Measurements from ENCODE around the gene NUBPL.

NUBPL gene

DNA sequence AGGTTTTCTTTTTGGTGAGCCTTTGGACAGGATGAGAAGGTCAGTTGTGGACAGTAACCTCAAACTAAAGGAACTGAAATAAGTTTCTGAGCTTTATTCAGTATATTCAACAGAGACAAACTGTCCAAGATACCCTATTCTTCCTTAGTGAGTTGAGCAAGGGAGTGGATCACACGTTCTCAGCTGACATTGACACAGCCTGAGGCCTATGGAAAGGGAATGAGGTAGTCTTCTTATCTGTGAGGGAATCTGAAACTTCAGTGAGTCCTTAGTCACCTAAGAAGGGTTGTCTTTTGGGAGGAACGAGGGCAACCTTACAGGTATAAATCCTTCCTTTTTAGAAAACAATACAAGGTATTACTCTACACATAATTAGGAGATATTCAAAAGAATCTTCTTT lies 5.0 kb upstream of the NUBPL start:
- Histone ChIP-seq H3K79me2 (ENCODE audit: low read length) (no peaks in the 10 kb centered on the region), H3K9ac (ENCODE audit: low read length) (no peak overlapping the region), H3K4me2 (ENCODE audit: low read depth, low read length) (no peak overlapping the region), H3K4me3 (ENCODE audit: low read length) (no peak overlapping the region), H2AFZ (ENCODE audit: low read length) (no peak overlapping the region), H3K9me2 (replicated peaks; ENCODE audit: insufficient read depth, low read length) (no peaks in the 10 kb centered on the region), H3K27ac (ENCODE audit: low read length) (no peak overlapping the region), H3K9me3 (replicated peaks; ENCODE audit: insufficient read depth, low read length) (no peaks in the 10 kb centered on the region), H3K4me1 (ENCODE audit: low read length) (0 out of 2 replicates have a peak, but pooled peaks cover 3% of the 10 kb centered on the region), H4K20me1 (ENCODE audit: insufficient read depth, low read length) (no peaks in the 10 kb centered on the region), H3K27me3 (replicated peaks; ENCODE audit: insufficient read depth, low read length) (no peaks in the 10 kb centered on the region), H3F3A (ENCODE audit: insufficient read depth, low read length) (no peaks in the 10 kb centered on the region), H3K36me3 (replicated peaks; ENCODE audit: insufficient read depth, low read length) (no peaks in the 10 kb centered on the region)
- DNase-seq: no peak
- TF ChIP-seq, protein P1, sequence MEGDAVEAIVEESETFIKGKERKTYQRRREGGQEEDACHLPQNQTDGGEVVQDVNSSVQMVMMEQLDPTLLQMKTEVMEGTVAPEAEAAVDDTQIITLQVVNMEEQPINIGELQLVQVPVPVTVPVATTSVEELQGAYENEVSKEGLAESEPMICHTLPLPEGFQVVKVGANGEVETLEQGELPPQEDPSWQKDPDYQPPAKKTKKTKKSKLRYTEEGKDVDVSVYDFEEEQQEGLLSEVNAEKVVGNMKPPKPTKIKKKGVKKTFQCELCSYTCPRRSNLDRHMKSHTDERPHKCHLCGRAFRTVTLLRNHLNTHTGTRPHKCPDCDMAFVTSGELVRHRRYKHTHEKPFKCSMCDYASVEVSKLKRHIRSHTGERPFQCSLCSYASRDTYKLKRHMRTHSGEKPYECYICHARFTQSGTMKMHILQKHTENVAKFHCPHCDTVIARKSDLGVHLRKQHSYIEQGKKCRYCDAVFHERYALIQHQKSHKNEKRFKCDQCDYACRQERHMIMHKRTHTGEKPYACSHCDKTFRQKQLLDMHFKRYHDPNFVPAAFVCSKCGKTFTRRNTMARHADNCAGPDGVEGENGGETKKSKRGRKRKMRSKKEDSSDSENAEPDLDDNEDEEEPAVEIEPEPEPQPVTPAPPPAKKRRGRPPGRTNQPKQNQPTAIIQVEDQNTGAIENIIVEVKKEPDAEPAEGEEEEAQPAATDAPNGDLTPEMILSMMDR (IDR thresholded peaks at IDR 0.05; ENCODE audit: low read length): no peak
- TF ChIP-seq EZH2 (optimal IDR thresholded peaks at IDR 0.05; ENCODE audit: low read depth, low read length) (no peak), EZH2phosphoT487 (IDR thresholded peaks at IDR 0.05; ENCODE audit: low read length) (no peak)

DNA sequence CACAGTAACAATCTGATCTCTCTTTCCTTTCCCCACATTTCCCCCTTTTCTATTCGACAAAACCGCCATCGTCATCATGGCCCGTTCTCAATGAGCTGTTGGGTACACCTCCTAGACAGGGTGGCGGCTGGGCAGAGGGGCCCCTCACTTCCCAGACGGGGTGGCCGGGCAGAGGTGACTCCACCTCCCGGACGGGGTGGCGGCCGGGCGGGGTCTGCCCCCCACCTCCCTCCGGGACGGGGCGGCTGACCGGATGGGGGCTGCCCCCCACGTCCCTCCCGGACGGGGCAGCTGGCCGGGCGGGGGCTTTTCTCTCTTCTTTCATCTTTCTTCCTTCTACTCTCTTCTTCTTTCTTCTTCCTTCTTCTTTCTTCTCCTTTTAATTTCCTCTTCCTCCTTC lies 1.3 kb upstream of the NUBPL start:
- H3K9me2 ChIP-seq (replicated peaks; ENCODE audit: insufficient read depth, low read length): no peaks in the 10 kb centered on the region
- H3K4me1 ChIP-seq (ENCODE audit: low read length): 0 out of 2 replicates have a peak, but pooled peaks cover 3% of the 10 kb centered on the region
- H3K4me3 ChIP-seq (ENCODE audit: low read length): no peak overlapping the region
- no peak overlapping the region for H3K4me2 ChIP-seq (ENCODE audit: low read depth, low read length)
- H3K27ac ChIP-seq (ENCODE audit: low read length): no peak overlapping the region
- TF ChIP-seq, protein P1 (IDR thresholded peaks at IDR 0.05; ENCODE audit: low read length): no peak
- TF ChIP-seq EZH2phosphoT487 (IDR thresholded peaks at IDR 0.05; ENCODE audit: low read length): no peak
- no peak for TF ChIP-seq EZH2 (optimal IDR thresholded peaks at IDR 0.05; ENCODE audit: low read depth, low read length)
- no peak overlapping the region for H2AFZ ChIP-seq (ENCODE audit: low read length)
- no peaks in the 10 kb centered on the region for H4K20me1 ChIP-seq (ENCODE audit: insufficient read depth, low read length)
- no peaks in the 10 kb centered on the region for H3K79me2 ChIP-seq (ENCODE audit: low read length)
- no peaks in the 10 kb centered on the region for H3K27me3 ChIP-seq (replicated peaks; ENCODE audit: insufficient read depth, low read length)
- H3K9me3 ChIP-seq (replicated peaks; ENCODE audit: insufficient read depth, low read length): no peaks in the 10 kb centered on the region
- no peak for DNase-seq
- no peak overlapping the region for H3K9ac ChIP-seq (ENCODE audit: low read length)
- H3F3A ChIP-seq (ENCODE audit: insufficient read depth, low read length): no peaks in the 10 kb centered on the region
- H3K36me3 ChIP-seq (replicated peaks; ENCODE audit: insufficient read depth, low read length): no peaks in the 10 kb centered on the region

DNA sequence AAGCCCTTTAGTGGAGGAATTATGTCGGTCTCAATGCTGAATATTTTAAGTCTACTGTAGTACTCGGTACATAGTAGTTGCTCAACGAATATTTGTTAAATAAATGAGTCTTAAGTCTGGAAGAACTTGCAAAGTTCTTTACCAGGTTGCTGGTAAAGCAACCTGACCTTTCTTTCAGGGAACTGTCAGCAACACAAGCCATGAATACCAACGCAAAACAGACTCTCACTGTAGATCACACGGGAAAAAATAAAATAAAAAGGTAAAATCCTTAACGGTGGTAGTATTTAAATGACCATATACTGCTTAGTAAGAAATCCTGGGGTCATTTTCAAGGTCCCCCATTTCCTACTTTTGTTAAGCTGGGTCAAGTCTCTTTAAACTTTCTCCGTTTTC lies 447 bp upstream of the NUBPL start:
- Histone ChIP-seq H3K9ac (ENCODE audit: low read length) (peak overlapping the region; percentile 85), H3K79me2 (ENCODE audit: low read length) (no peaks in the 10 kb centered on the region), H3K27ac (ENCODE audit: low read length) (peak overlapping the region; percentile 51; the same call in 1 of the 2 replicates), H3K4me1 (ENCODE audit: low read length) (0 out of 2 replicates have a peak, but pooled peaks cover 3% of the 10 kb centered on the region), H3K27me3 (replicated peaks; ENCODE audit: insufficient read depth, low read length) (no peaks in the 10 kb centered on the region), H3K9me2 (replicated peaks; ENCODE audit: insufficient read depth, low read length) (no peaks in the 10 kb centered on the region), H3F3A (ENCODE audit: insufficient read depth, low read length) (no peaks in the 10 kb centered on the region), H3K4me3 (ENCODE audit: low read length) (peak overlapping the region; percentile 89), H4K20me1 (ENCODE audit: insufficient read depth, low read length) (no peaks in the 10 kb centered on the region), H3K9me3 (replicated peaks; ENCODE audit: insufficient read depth, low read length) (no peaks in the 10 kb centered on the region), H3K4me2 (ENCODE audit: low read depth, low read length) (peak overlapping the region; percentile 69), H3K36me3 (replicated peaks; ENCODE audit: insufficient read depth, low read length) (no peaks in the 10 kb centered on the region), H2AFZ (ENCODE audit: low read length) (peak overlapping the region; percentile 78)
- DNase-seq: no peak
- TF ChIP-seq, protein P1 (IDR thresholded peaks at IDR 0.05; ENCODE audit: low read length): no peak
- no peak for TF ChIP-seq EZH2phosphoT487 (IDR thresholded peaks at IDR 0.05; ENCODE audit: low read length)
- TF ChIP-seq EZH2 (optimal IDR thresholded peaks at IDR 0.05; ENCODE audit: low read depth, low read length): no peak

Data from MM.1S (cell line).